ENCODE data around the gene RGR.

DNA sequence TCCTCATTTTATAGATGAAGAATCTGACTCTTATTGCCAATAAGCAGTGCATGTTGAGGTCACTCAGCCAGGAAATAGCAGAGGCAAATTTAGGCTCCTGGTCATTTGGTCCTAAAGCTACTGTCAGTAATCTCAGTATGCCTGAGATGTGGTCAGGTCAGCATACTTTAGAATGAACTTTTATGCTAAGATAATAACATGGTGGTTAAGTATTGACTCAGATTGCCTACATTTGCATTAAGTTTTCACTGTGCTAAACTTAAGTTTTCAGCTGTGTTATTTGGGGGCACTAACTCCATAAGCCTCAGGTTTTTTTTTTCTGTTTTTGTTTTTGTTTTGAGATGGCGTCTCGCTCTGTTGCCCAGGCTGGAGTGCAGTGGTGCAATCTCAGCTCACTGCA lies 47.6 kb downstream of the RGR start:
- TF ChIP-seq POLR2AphosphoS5 (IDR thresholded peaks at IDR 0.05; ENCODE audit: low read depth) (no peak), EZH2 (IDR thresholded peaks at IDR 0.05; ENCODE audit: low read depth, unreplicated experiment) (no peak), CREB1 (CRISPR knock-in tag; IDR thresholded peaks at IDR 0.05; ENCODE audit: low read depth) (no peak), NANOG (IDR thresholded peaks at IDR 0.05; ENCODE audit: borderline replicate concordance) (no peak), EZH2phosphoT487 (IDR thresholded peaks at IDR 0.05; ENCODE audit: unreplicated experiment) (no peak), JUNB (IDR thresholded peaks at IDR 0.05; ENCODE audit: unreplicated experiment) (no peak), ZNF114 (CRISPR knock-in tag; IDR thresholded peaks at IDR 0.05) (no peak)
- TF ChIP-seq, protein P1, sequence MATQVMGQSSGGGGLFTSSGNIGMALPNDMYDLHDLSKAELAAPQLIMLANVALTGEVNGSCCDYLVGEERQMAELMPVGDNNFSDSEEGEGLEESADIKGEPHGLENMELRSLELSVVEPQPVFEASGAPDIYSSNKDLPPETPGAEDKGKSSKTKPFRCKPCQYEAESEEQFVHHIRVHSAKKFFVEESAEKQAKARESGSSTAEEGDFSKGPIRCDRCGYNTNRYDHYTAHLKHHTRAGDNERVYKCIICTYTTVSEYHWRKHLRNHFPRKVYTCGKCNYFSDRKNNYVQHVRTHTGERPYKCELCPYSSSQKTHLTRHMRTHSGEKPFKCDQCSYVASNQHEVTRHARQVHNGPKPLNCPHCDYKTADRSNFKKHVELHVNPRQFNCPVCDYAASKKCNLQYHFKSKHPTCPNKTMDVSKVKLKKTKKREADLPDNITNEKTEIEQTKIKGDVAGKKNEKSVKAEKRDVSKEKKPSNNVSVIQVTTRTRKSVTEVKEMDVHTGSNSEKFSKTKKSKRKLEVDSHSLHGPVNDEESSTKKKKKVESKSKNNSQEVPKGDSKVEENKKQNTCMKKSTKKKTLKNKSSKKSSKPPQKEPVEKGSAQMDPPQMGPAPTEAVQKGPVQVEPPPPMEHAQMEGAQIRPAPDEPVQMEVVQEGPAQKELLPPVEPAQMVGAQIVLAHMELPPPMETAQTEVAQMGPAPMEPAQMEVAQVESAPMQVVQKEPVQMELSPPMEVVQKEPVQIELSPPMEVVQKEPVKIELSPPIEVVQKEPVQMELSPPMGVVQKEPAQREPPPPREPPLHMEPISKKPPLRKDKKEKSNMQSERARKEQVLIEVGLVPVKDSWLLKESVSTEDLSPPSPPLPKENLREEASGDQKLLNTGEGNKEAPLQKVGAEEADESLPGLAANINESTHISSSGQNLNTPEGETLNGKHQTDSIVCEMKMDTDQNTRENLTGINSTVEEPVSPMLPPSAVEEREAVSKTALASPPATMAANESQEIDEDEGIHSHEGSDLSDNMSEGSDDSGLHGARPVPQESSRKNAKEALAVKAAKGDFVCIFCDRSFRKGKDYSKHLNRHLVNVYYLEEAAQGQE (IDR thresholded peaks at IDR 0.05; ENCODE audit: unreplicated experiment): no peak
- TF ChIP-seq, protein P2, sequence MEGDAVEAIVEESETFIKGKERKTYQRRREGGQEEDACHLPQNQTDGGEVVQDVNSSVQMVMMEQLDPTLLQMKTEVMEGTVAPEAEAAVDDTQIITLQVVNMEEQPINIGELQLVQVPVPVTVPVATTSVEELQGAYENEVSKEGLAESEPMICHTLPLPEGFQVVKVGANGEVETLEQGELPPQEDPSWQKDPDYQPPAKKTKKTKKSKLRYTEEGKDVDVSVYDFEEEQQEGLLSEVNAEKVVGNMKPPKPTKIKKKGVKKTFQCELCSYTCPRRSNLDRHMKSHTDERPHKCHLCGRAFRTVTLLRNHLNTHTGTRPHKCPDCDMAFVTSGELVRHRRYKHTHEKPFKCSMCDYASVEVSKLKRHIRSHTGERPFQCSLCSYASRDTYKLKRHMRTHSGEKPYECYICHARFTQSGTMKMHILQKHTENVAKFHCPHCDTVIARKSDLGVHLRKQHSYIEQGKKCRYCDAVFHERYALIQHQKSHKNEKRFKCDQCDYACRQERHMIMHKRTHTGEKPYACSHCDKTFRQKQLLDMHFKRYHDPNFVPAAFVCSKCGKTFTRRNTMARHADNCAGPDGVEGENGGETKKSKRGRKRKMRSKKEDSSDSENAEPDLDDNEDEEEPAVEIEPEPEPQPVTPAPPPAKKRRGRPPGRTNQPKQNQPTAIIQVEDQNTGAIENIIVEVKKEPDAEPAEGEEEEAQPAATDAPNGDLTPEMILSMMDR (conservative IDR thresholded peaks at IDR 0.05; ENCODE audit: low read depth in 2 of 2): no peak
- TF ChIP-seq, protein P3, sequence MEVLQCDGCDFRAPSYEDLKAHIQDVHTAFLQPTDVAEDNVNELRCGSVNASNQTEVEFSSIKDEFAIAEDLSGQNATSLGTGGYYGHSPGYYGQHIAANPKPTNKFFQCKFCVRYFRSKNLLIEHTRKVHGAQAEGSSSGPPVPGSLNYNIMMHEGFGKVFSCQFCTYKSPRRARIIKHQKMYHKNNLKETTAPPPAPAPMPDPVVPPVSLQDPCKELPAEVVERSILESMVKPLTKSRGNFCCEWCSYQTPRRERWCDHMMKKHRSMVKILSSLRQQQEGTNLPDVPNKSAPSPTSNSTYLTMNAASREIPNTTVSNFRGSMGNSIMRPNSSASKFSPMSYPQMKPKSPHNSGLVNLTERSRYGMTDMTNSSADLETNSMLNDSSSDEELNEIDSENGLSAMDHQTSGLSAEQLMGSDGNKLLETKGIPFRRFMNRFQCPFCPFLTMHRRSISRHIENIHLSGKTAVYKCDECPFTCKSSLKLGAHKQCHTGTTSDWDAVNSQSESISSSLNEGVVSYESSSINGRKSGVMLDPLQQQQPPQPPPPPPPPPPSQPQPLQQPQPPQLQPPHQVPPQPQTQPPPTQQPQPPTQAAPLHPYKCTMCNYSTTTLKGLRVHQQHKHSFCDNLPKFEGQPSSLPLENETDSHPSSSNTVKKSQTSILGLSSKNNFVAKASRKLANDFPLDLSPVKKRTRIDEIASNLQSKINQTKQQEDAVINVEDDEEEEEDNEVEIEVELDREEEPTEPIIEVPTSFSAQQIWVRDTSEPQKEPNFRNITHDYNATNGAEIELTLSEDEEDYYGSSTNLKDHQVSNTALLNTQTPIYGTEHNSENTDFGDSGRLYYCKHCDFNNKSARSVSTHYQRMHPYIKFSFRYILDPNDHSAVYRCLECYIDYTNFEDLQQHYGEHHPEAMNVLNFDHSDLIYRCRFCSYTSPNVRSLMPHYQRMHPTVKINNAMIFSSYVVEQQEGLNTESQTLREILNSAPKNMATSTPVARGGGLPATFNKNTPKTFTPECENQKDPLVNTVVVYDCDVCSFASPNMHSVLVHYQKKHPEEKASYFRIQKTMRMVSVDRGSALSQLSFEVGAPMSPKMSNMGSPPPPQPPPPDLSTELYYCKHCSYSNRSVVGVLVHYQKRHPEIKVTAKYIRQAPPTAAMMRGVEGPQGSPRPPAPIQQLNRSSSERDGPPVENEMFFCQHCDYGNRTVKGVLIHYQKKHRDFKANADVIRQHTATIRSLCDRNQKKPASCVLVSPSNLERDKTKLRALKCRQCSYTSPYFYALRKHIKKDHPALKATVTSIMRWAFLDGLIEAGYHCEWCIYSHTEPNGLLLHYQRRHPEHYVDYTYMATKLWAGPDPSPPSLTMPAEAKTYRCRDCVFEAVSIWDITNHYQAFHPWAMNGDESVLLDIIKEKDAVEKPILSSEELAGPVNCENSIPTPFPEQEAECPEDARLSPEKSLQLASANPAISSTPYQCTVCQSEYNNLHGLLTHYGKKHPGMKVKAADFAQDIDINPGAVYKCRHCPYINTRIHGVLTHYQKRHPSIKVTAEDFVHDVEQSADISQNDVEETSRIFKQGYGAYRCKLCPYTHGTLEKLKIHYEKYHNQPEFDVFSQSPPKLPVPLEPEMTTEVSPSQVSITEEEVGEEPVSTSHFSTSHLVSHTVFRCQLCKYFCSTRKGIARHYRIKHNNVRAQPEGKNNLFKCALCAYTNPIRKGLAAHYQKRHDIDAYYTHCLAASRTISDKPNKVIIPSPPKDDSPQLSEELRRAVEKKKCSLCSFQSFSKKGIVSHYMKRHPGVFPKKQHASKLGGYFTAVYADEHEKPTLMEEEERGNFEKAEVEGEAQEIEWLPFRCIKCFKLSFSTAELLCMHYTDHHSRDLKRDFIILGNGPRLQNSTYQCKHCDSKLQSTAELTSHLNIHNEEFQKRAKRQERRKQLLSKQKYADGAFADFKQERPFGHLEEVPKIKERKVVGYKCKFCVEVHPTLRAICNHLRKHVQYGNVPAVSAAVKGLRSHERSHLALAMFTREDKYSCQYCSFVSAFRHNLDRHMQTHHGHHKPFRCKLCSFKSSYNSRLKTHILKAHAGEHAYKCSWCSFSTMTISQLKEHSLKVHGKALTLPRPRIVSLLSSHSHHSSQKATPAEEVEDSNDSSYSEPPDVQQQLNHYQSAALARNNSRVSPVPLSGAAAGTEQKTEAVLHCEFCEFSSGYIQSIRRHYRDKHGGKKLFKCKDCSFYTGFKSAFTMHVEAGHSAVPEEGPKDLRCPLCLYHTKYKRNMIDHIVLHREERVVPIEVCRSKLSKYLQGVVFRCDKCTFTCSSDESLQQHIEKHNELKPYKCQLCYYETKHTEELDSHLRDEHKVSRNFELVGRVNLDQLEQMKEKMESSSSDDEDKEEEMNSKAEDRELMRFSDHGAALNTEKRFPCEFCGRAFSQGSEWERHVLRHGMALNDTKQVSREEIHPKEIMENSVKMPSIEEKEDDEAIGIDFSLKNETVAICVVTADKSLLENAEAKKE (CRISPR knock-in tag; IDR thresholded peaks at IDR 0.05): no peak
